PC-3 (cell line): ENCODE results near the gene ATP1B3. TPM values are rescaled to one million over a fixed set of nuclear protein-coding genes. Genes with fewer than 3 reads are reported as not detected.

Experiments used
- ATAC-seq: fragments of 200-7000 bp; cut with Tn5 transposase; 2 replicates; pipeline ENCODE4 v1.9.1; 2020; ENCODE audit warnings: mild to moderate bottlenecking, moderate library complexity
- BruUV-seq: library from RNA; stranded (reverse); fragments of 400-500 nt; replicated peaks from 2 replicates; lab custom pipeline; 2021; lab: Mats Ljungman, UMichigan
- CTCF ChIA-PET: fragments of 300-600 bp; sonication (Branson Sonifier 250); formaldehyde crosslinking; loops from one replicate; lab custom pipeline; 2022; ENCODE audit warnings: antibody characterized with exemption; lab: Charles Lee
- POLR2A ChIA-PET: fragments of 300-600 bp; sonication (Branson Sonifier 250); formaldehyde crosslinking; loops from one replicate; lab custom pipeline; 2022; ENCODE audit warnings: antibody characterized with exemption; ENCODE audit not compliant: unreplicated experiment; lab: Charles Lee
- DNase-seq: peaks from one replicate; pipeline ENCODE4 v3.0.0-alpha.2; 2015
- H2AFZ ChIP-seq: fragments of 300-600 bp; sonication (generic); 2 replicates; pipeline ENCODE4 v1.6.0; 2016; ENCODE audit warnings: antibody characterized with exemption, low read length
- H3F3A ChIP-seq: fragments of 300-600 bp; sonication (generic); one replicate; pipeline ENCODE4 v1.6.0; 2017; ENCODE audit warnings: antibody characterized with exemption, low read length, control low read depth, mild to moderate bottlenecking; ENCODE audit not compliant: unreplicated experiment
- H3K27ac ChIP-seq: fragments of 300-600 bp; sonication (generic); 2 replicates; pipeline ENCODE4 v1.5.1; 2016; ENCODE audit warnings: mild to moderate bottlenecking, low read length
- H3K27me3 ChIP-seq: fragments of 300-600 bp; sonication (generic); 2 replicates; pipeline ENCODE4 v1.6.1; 2016; ENCODE audit warnings: low read length, mixed read lengths
- H3K36me3 ChIP-seq: fragments of 300-600 bp; sonication (generic); 2 replicates; pipeline ENCODE4 v1.6.1; 2016; ENCODE audit warnings: low read depth, mixed run types, low read length, mixed read lengths
- H3K4me1 ChIP-seq: fragments of 300-600 bp; sonication (generic); 2 replicates; pipeline ENCODE4 v1.5.1; 2016; ENCODE audit warnings: low read length; ENCODE audit not compliant: insufficient read depth
- H3K4me2 ChIP-seq: fragments of 300-600 bp; sonication (generic); 2 replicates; pipeline ENCODE4 v1.6.0; 2016; ENCODE audit warnings: low read length
- H3K4me3 ChIP-seq: fragments of 300-600 bp; sonication (generic); 2 replicates; pipeline ENCODE4 v1.5.1; 2016; ENCODE audit warnings: mild to moderate bottlenecking, low read length, mixed read lengths
- H3K79me2 ChIP-seq: fragments of 300-600 bp; sonication (generic); 2 replicates; pipeline ENCODE4 v1.6.1; 2017; ENCODE audit warnings: low read length, mixed read lengths
- H3K9ac ChIP-seq: fragments of 300-600 bp; sonication (generic); 2 replicates; pipeline ENCODE4 v1.6.0; 2016; ENCODE audit warnings: mild to moderate bottlenecking, low read length
- H3K9me2 ChIP-seq: fragments of 300-600 bp; sonication (generic); replicated peaks from 2 replicates; pipeline ENCODE4 v1.6.1; 2016; ENCODE audit warnings: mixed run types, low read length, mixed read lengths
- H3K9me3 ChIP-seq: fragments of 300-600 bp; sonication (generic); 2 replicates; pipeline ENCODE4 v1.6.1; 2016; ENCODE audit warnings: low read length, mixed read lengths
- H4K20me1 ChIP-seq: fragments of 300-600 bp; sonication (generic); 2 replicates; pipeline ENCODE4 v1.6.1; 2016; ENCODE audit warnings: low read length, mixed read lengths
- EZH2 ChIP-seq: fragments of 300-600 bp; sonication (generic); IDR thresholded peaks from one replicate; pipeline ENCODE4 v1.6.1; 2017; ENCODE audit warnings: antibody characterized with exemption, mild to moderate bottlenecking, low read length; ENCODE audit not compliant: unreplicated experiment
- EZH2phosphoT487 ChIP-seq: fragments of 300-600 bp; sonication (generic); IDR thresholded peaks from 2 replicates; pipeline ENCODE4 v1.6.1; 2018; ENCODE audit warnings: mild to moderate bottlenecking, antibody characterized with exemption, low read length, borderline replicate concordance
- intact Hi-C: fragments of 100-400 bp; cut with micrococcal nuclease; formaldehyde crosslinking; loops from 2 replicates; pipeline ENCODE4 v1.9.0; 2023
- total RNA-seq: library from RNA; depleted of rRNA; stranded (reverse); fragments of >200 nt; gene quantifications from 2 replicates; pipeline ENCODE4 v1.2.3, GENCODE V29; 2014
- TF ChIP-seq, protein P1 (sequence below): fragments of 300-600 bp; sonication (generic); conservative IDR thresholded peaks from 2 replicates; pipeline ENCODE4 v1.5.1; 2017; ENCODE audit warnings: antibody characterized with exemption, low read depth, mild to moderate bottlenecking, low read length

ATP1B3 gene
- total RNA-seq, 1 experiment from 2014 or later: 20.6 TPM

DNA sequence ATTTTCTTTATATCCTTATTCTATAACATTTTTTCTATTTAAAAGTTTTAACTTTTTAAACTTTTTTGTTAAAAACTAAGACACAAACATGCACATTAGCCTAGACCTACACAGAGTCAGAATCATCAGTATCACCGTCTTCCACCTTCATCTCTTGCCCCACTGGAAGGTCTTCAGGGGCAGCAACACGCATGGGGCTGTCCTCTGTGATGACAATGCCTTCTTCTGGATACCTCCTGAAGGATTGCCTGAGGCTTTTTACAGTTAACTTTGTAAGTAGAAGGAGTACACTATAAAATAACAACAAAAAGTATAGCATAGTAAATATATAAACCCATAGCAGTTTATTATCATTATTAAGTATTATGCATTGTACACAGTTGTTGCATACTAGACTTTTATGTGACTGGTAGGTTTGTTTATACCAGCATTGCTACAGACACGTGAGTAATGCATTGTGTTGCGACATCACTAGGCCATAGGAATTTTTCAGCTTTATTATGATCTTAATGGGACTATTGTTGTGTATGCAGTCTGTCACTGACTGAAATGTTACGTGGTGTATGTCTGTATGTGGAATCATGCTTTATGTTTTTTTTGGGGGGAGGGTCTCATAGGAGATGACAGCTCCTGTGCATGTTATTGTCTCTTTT is 18.2 kb downstream of the ATP1B3 start:
- peak; percentile 56 for ATAC-seq
- no TSS peak for BruUV-seq
- peaks cover 35% of the 10 kb centered on the region for H3K79me2 ChIP-seq
- no peak overlapping the region for H3K4me3 ChIP-seq
- TF ChIP-seq EZH2phosphoT487 (no peak), EZH2 (no peak)
- TF ChIP-seq, protein P1, sequence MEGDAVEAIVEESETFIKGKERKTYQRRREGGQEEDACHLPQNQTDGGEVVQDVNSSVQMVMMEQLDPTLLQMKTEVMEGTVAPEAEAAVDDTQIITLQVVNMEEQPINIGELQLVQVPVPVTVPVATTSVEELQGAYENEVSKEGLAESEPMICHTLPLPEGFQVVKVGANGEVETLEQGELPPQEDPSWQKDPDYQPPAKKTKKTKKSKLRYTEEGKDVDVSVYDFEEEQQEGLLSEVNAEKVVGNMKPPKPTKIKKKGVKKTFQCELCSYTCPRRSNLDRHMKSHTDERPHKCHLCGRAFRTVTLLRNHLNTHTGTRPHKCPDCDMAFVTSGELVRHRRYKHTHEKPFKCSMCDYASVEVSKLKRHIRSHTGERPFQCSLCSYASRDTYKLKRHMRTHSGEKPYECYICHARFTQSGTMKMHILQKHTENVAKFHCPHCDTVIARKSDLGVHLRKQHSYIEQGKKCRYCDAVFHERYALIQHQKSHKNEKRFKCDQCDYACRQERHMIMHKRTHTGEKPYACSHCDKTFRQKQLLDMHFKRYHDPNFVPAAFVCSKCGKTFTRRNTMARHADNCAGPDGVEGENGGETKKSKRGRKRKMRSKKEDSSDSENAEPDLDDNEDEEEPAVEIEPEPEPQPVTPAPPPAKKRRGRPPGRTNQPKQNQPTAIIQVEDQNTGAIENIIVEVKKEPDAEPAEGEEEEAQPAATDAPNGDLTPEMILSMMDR: no peak
- intact Hi-C loops: no loop called here
- H4K20me1 ChIP-seq: 0 out of 2 replicates have a peak, but pooled peaks cover 4% of the 10 kb centered on the region
- no peak overlapping the region for H2AFZ ChIP-seq
- H3K9me2 ChIP-seq: no peaks in the 10 kb centered on the region
- ChIA-PET POLR2A (no interaction called here), CTCF (no interaction called here)
- peaks cover 4% of the 10 kb centered on the region; the same call in 1 of the 2 replicates for H3K36me3 ChIP-seq
- no peaks in the 10 kb centered on the region for H3F3A ChIP-seq
- no peaks in the 10 kb centered on the region for H3K4me1 ChIP-seq
- H3K9me3 ChIP-seq: no peaks in the 10 kb centered on the region
- H3K27me3 ChIP-seq: no peaks in the 10 kb centered on the region
- H3K27ac ChIP-seq: no peak overlapping the region
- peak; percentile 72 for DNase-seq
- H3K9ac ChIP-seq: no peak overlapping the region
- H3K4me2 ChIP-seq: no peak overlapping the region

DNA sequence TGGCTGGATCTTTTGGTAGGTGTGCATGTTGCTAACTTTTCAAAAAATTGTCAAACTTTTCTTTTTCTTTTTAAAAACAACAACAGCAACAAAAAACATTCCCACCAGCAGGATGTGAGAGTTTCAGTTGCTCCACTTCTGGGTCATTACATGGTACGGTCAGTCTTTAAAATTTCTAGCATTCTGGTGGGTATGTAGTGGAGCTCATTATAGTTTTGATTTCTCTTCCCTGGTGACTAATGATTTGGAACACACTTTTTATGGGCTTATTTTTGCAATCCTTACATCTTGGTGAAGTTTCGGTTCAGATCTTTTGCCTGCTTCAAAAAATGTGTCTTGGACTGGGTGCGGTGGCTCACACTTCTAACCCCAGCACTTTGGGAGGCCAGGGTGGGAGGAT is 19.3 kb downstream of the ATP1B3 start:
- BruUV-seq: no TSS peak
- Histone ChIP-seq H3K9me3 (no peaks in the 10 kb centered on the region), H3F3A (no peaks in the 10 kb centered on the region), H3K27ac (no peak overlapping the region), H3K9me2 (no peaks in the 10 kb centered on the region), H3K4me1 (no peaks in the 10 kb centered on the region), H3K79me2 (peaks cover 35% of the 10 kb centered on the region), H3K27me3 (no peaks in the 10 kb centered on the region), H4K20me1 (0 out of 2 replicates have a peak, but pooled peaks cover 4% of the 10 kb centered on the region), H3K4me2 (no peak overlapping the region), H3K36me3 (peaks cover 9% of the 10 kb centered on the region), H3K9ac (no peak overlapping the region), H3K4me3 (no peak overlapping the region), H2AFZ (no peak overlapping the region)
- TF ChIP-seq EZH2 (no peak), EZH2phosphoT487 (no peak)
- TF ChIP-seq, protein P1: no peak
- ChIA-PET POLR2A (interaction anchor here (0.7 kb wide), 1 partner anchor 55 kb away, joined by 4 read pairs; no protein-coding TSS in a partner anchor), CTCF (no interaction called here)
- DNase-seq (no peak), ATAC-seq (no peak)
- intact Hi-C loops: no loop called here

DNA sequence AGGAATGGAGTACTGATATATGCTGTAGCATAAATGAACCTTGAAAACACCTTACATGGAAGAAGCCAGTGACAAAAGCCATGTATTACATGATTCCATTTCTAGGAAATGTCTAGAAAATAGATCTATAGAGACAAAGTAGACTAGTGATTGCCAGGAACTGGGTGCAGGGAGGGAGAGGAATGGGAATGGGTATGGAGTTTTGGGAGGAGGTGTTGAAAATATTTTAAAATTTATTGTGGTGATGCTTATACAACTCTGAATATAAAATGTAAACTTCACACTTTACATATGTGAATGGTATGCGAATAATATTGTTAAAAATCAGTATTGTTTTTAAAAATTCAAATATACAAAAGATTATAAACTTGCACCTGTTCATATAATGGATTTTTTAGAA is 22.5 kb downstream of the ATP1B3 start:
- Histone ChIP-seq H3F3A (no peaks in the 10 kb centered on the region), H3K4me3 (no peak overlapping the region), H3K27ac (no peak overlapping the region), H3K9me2 (no peaks in the 10 kb centered on the region), H3K36me3 (peaks cover 9% of the 10 kb centered on the region; the same call in 1 of the 2 replicates), H3K9ac (no peak overlapping the region), H4K20me1 (0 out of 2 replicates have a peak, but pooled peaks cover under 1% of the 10 kb centered on the region), H3K9me3 (no peaks in the 10 kb centered on the region), H3K27me3 (no peaks in the 10 kb centered on the region), H2AFZ (no peak overlapping the region), H3K4me1 (no peaks in the 10 kb centered on the region), H3K4me2 (no peak overlapping the region), H3K79me2 (peaks cover 7% of the 10 kb centered on the region; the same call in 1 of the 2 replicates)
- ATAC-seq (no peak), DNase-seq (no peak)
- no peak for TF ChIP-seq EZH2phosphoT487
- no peak for TF ChIP-seq EZH2
- TF ChIP-seq, protein P1: no peak
- intact Hi-C loops: no loop called here
- no TSS peak for BruUV-seq
- CTCF ChIA-PET: no interaction called here
- POLR2A ChIA-PET: no interaction called here
